OCI-LY7 (cell line): ENCODE results near the gene CRYGC. TPM values are rescaled to one million over a fixed set of nuclear protein-coding genes. Genes with fewer than 3 reads are reported as not detected.

Experiments used
- BruUV-seq: library from RNA; stranded (reverse); fragments of 400-500 nt; replicated peaks from 2 replicates; lab custom pipeline; 2021; lab: Mats Ljungman, UMichigan
- CTCF ChIA-PET: fragments of 300-600 bp; sonication (Branson Sonifier 250); formaldehyde crosslinking; loops from one replicate; lab custom pipeline; 2022; ENCODE audit warnings: antibody characterized with exemption; ENCODE audit not compliant: unreplicated experiment; lab: Charles Lee
- POLR2A ChIA-PET: fragments of 300-600 bp; sonication (Branson Sonifier 250); formaldehyde crosslinking; loops from one replicate; lab custom pipeline; 2022; ENCODE audit warnings: antibody characterized with exemption; lab: Charles Lee
- DNase-seq: peaks from one replicate; pipeline ENCODE4 v3.0.0-alpha.2; 2015; ENCODE audit warnings: low spot score
- H2AFZ ChIP-seq: fragments of 200-600 bp; sonication (generic), shearing (Covaris generic); 2 replicates; pipeline ENCODE4 v1.6.1; 2014; ENCODE audit warnings: mild to moderate bottlenecking, antibody characterized with exemption, low read length, moderate library complexity
- H3K27ac ChIP-seq: fragments of 200-600 bp; sonication (generic); 2 replicates; pipeline ENCODE4 v1.5.1; 2014; ENCODE audit warnings: mixed run types, low read depth, mild to moderate bottlenecking, moderate library complexity, low read length, inconsistent platforms; ENCODE audit not compliant: poor library complexity, severe bottlenecking
- H3K36me3 ChIP-seq: fragments of 200-600 bp; sonication (generic); 2 replicates; pipeline ENCODE4 v1.6.1; 2014; ENCODE audit warnings: mild to moderate bottlenecking, antibody characterized with exemption, low read length, moderate library complexity, mixed read lengths; ENCODE audit not compliant: insufficient read depth
- H3K4me1 ChIP-seq: fragments of 200-600 bp; sonication (generic); 2 replicates; pipeline ENCODE4 v1.5.1; 2014; ENCODE audit warnings: mild to moderate bottlenecking, low read length; ENCODE audit not compliant: insufficient read depth, poor library complexity, severe bottlenecking
- H3K4me2 ChIP-seq: fragments of 200-600 bp; sonication (generic); 2 replicates; pipeline ENCODE4 v1.6.1; 2014; ENCODE audit warnings: mild to moderate bottlenecking, low read length
- H3K4me3 ChIP-seq: fragments of 200-600 bp; sonication (generic); 2 replicates; pipeline ENCODE4 v1.5.1; 2014; ENCODE audit warnings: mild to moderate bottlenecking, low read depth, low read length; ENCODE audit not compliant: poor library complexity, severe bottlenecking
- H3K79me2 ChIP-seq: fragments of 200-600 bp; sonication (generic); 2 replicates; pipeline ENCODE4 v1.6.1; 2016; ENCODE audit warnings: low read depth, mild to moderate bottlenecking, low read length, moderate library complexity, mixed read lengths; ENCODE audit not compliant: insufficient read depth
- H3K9me2 ChIP-seq: fragments of 200-600 bp; sonication (generic); 2 replicates; pipeline ENCODE4 v1.6.1; 2016; ENCODE audit warnings: mild to moderate bottlenecking, low read length, mixed read lengths; ENCODE audit not compliant: insufficient read depth
- H3K9me3 ChIP-seq: fragments of 200-600 bp; sonication (generic); 2 replicates; pipeline ENCODE4 v1.6.1; 2014; ENCODE audit warnings: mild to moderate bottlenecking, mixed run types, low read length, mixed read lengths
- H4K20me1 ChIP-seq: fragments of 200-600 bp; sonication (generic); 2 replicates; pipeline ENCODE4 v1.6.1; 2014; ENCODE audit warnings: mild to moderate bottlenecking, antibody characterized with exemption, low read length, moderate library complexity, mixed read lengths; ENCODE audit not compliant: insufficient read depth
- EZH2phosphoT487 ChIP-seq: fragments of 200-600 bp; sonication (generic); IDR thresholded peaks from 2 replicates; pipeline ENCODE4 v1.6.1; 2018; ENCODE audit warnings: low read depth, borderline replicate concordance, mild to moderate bottlenecking, mixed run types, antibody characterized with exemption, low read length, moderate library complexity, mixed read lengths
- intact Hi-C: fragments of 100-400 bp; cut with micrococcal nuclease; formaldehyde crosslinking; loops from one replicate; pipeline ENCODE4 v1.10.0; 2022; ENCODE audit not compliant: unreplicated experiment
- total RNA-seq, 2 experiments: library from RNA; depleted of rRNA in 1 of 2; stranded (reverse); fragments of >200 nt in 1 of 2; shearing (Covaris generic) in 1 of 2; gene quantifications; 2 replicates each; pipeline ENCODE4 v1.2.3, GENCODE V29; 2014 to 2022
- TF ChIP-seq, protein P1 (sequence below): fragments of 200-600 bp; sonication (generic); conservative IDR thresholded peaks from 2 replicates; pipeline ENCODE4 v1.5.1; 2014; ENCODE audit warnings: mild to moderate bottlenecking, antibody characterized with exemption, low read length, moderate library complexity, mixed read lengths

CRYGC gene
- total RNA-seq, 2 experiments from 2014 or later = not detected

DNA sequence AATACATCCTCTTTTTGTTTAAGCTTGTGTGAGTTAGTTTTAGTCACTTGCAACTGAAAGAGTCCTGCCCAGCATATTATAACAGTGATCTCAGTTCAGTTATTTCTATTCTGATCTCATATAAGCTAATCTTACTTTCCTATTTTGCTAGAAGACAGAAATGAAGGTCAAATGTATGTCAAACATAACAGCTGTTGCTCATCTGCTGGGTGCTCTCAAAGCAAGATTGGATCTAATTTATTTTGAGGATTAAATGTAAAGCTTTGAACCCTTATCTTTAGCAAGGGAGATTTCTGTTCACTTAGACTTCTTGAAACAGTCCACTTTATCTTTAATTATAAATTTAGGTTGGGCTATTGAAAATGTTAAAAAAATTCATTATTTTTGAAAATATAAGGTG lies 36.5 kb downstream of the CRYGC start:
- H3K27ac ChIP-seq = no peak overlapping the region
- H3K4me1 ChIP-seq = no peaks in the 10 kb centered on the region
- no peaks in the 10 kb centered on the region for H3K36me3 ChIP-seq
- H2AFZ ChIP-seq = no peak overlapping the region
- no peaks in the 10 kb centered on the region for H4K20me1 ChIP-seq
- intact Hi-C loops = no loop called here
- no peak overlapping the region for H3K4me3 ChIP-seq
- no TSS peak for BruUV-seq
- H3K4me2 ChIP-seq = no peak overlapping the region
- no peaks in the 10 kb centered on the region for H3K79me2 ChIP-seq
- no peaks in the 10 kb centered on the region for H3K9me2 ChIP-seq
- POLR2A ChIA-PET = interaction anchor here (0.6 to 1.0 kb wide), 5 partner anchors 57 to 755 kb away, joined by 3 read pairs; no protein-coding TSS in a partner anchor
- H3K9me3 ChIP-seq = no peaks in the 10 kb centered on the region
- CTCF ChIA-PET = no interaction called here
- DNase-seq = no peak
- TF ChIP-seq, protein P1, sequence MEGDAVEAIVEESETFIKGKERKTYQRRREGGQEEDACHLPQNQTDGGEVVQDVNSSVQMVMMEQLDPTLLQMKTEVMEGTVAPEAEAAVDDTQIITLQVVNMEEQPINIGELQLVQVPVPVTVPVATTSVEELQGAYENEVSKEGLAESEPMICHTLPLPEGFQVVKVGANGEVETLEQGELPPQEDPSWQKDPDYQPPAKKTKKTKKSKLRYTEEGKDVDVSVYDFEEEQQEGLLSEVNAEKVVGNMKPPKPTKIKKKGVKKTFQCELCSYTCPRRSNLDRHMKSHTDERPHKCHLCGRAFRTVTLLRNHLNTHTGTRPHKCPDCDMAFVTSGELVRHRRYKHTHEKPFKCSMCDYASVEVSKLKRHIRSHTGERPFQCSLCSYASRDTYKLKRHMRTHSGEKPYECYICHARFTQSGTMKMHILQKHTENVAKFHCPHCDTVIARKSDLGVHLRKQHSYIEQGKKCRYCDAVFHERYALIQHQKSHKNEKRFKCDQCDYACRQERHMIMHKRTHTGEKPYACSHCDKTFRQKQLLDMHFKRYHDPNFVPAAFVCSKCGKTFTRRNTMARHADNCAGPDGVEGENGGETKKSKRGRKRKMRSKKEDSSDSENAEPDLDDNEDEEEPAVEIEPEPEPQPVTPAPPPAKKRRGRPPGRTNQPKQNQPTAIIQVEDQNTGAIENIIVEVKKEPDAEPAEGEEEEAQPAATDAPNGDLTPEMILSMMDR = no peak
- TF ChIP-seq EZH2phosphoT487 = no peak

DNA sequence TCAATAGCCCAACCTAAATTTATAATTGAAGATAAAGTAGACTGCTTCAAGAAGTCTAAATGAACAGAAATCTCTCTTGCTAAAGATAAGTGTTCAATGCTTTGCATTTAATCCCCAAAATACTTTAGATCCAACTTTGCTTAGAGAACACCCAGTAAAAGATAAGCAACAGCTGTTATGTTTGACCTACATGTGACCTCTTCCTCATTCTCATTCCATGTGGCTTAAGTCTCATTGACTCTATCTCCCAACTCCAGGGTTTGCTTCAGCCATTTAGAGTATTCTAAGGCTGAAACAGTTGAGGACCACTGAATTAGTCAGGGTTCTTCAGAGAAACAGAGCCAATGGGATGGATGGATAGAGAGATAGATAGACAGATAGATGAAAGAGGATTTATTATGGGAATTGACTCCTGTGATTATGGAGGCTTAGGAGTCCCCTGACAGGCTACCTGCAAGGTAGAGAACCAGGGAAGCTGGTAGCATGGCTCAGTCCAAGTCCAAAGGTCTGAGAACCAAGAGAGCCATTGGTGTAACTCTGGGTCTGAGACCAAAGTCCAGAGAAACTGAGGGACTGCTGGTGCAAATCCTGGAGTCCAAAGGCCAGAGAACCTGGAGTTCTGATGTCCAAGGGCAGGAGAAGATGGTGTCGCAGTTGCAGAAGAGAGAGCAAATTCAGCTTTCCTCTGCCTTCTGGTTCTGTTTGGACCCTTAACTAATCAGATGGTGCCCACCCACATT lies 37.4 kb downstream of the CRYGC start:
- intact Hi-C loops = no loop called here
- no peak for TF ChIP-seq EZH2phosphoT487
- TF ChIP-seq, protein P1 = no peak
- BruUV-seq = no TSS peak
- no peaks in the 10 kb centered on the region for H3K9me2 ChIP-seq
- ChIA-PET CTCF (no interaction called here), POLR2A (interaction anchor here (0.7 to 1.0 kb wide), 2 partner anchors 113 to 150 kb away, joined by 3 read pairs; no protein-coding TSS in a partner anchor)
- DNase-seq = no peak
- H3K27ac ChIP-seq = no peak overlapping the region
- no peaks in the 10 kb centered on the region for H3K79me2 ChIP-seq
- no peaks in the 10 kb centered on the region for H3K4me1 ChIP-seq
- no peaks in the 10 kb centered on the region for H4K20me1 ChIP-seq
- no peaks in the 10 kb centered on the region for H3K9me3 ChIP-seq
- H3K36me3 ChIP-seq = no peaks in the 10 kb centered on the region
- H2AFZ ChIP-seq = no peak overlapping the region
- no peak overlapping the region for H3K4me2 ChIP-seq
- H3K4me3 ChIP-seq = no peak overlapping the region

- Histone ChIP-seq H3K4me1 (no peaks in the 10 kb centered on the region), H3K27ac (no peak overlapping the region), H3K4me2 (no peak overlapping the region), H3K4me3 (no peak overlapping the region), H2AFZ (no peak overlapping the region), H3K79me2 (no peaks in the 10 kb centered on the region), H4K20me1 (no peaks in the 10 kb centered on the region), H3K36me3 (no peaks in the 10 kb centered on the region), H3K9me3 (no peaks in the 10 kb centered on the region), H3K9me2 (no peaks in the 10 kb centered on the region)
- TF ChIP-seq, protein P1 = no peak
- TF ChIP-seq EZH2phosphoT487 = no peak
- intact Hi-C loops = no loop called here
- DNase-seq = no peak
- no TSS peak for BruUV-seq
- ChIA-PET CTCF (no interaction called here), POLR2A (no interaction called here)
Observed at GRCh38 chr2:208090420-208090819, 39.2 kb downstream of the CRYGC start.
